Measurements from ENCODE around the gene FNDC10. TPM values are rescaled to one million over a fixed set of nuclear protein-coding genes. Genes with fewer than 3 reads are reported as not detected.

Gene FNDC10
- total RNA-seq, 1 experiment from 2014 or later, result 15.6 TPM

DNA sequence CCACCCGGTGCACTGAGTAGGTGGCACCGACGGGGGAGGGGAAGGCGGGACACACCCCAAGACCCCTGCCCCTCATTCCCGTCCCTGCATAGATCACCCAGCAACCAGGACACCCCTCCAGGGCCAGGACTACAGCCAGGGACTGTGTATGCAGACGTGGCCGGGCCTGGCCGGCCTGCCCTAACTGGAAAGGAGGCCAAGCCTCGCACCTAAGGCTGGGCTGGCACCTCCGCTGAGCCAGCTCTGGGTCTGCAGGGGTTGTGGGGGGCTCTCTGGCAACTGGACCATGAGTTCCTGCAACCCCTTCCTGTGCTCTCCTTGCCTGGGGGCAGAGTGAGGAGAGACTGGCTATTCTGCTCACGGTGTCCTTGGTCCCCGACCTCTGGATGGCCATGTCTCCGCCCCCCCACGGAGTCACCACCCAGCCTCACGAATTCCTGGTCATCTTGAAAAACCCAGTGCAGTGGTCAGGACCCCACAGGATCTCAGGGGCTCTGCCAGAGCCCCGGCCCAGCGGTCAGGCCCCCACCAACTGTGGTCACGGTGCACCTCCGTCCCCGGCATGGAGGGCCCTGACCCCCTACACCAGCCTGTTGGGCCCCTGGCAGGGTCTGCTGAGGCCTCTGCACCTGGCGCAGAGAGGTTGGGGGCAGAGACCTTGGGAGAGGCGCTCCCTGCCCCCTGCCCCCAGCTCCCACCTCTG, 1.1 kb upstream of the FNDC10 start:
- no peak overlapping the region for H3K27ac Mint-ChIP-seq (ENCODE audit: unreplicated experiment)
- Histone ChIP-seq H3K4me1 (no peaks in the 10 kb centered on the region; the same call in 1 of the 2 replicates), H3K9me3 (no peaks in the 10 kb centered on the region), H3K4me3 (ENCODE audit: low read depth, low read length) (peak overlapping the region; percentile 64), H3K36me3 (ENCODE audit: control insufficient read depth, insufficient read depth, low read length) (no peaks in the 10 kb centered on the region), H3K27me3 (replicated peaks; ENCODE audit: control insufficient read depth, insufficient read depth, low read length) (no peaks in the 10 kb centered on the region)
- BruUV-seq (replicated peaks), result no TSS peak
- ChIA-PET POLR2A (no interaction called here), CTCF (no interaction called here)
- TF ChIP-seq, protein P1, sequence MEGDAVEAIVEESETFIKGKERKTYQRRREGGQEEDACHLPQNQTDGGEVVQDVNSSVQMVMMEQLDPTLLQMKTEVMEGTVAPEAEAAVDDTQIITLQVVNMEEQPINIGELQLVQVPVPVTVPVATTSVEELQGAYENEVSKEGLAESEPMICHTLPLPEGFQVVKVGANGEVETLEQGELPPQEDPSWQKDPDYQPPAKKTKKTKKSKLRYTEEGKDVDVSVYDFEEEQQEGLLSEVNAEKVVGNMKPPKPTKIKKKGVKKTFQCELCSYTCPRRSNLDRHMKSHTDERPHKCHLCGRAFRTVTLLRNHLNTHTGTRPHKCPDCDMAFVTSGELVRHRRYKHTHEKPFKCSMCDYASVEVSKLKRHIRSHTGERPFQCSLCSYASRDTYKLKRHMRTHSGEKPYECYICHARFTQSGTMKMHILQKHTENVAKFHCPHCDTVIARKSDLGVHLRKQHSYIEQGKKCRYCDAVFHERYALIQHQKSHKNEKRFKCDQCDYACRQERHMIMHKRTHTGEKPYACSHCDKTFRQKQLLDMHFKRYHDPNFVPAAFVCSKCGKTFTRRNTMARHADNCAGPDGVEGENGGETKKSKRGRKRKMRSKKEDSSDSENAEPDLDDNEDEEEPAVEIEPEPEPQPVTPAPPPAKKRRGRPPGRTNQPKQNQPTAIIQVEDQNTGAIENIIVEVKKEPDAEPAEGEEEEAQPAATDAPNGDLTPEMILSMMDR (IDR thresholded peaks at IDR 0.05; ENCODE audit: insufficient read depth in 1 of 2, low read depth in 1 of 2, low read length in 1 of 2, severe bottlenecking in 1 of 2, unreplicated experiment in 1 of 2), result no peak
- H3K9me3 Mint-ChIP-seq (ENCODE audit: unreplicated experiment), result no peaks in the 10 kb centered on the region
- no peak for DNase-seq
- intact Hi-C loops (cut with micrococcal nuclease; ENCODE audit: unreplicated experiment), result no loop called here
- H3K36me3 Mint-ChIP-seq (ENCODE audit: insufficient read depth, unreplicated experiment), result no peaks in the 10 kb centered on the region
- H3K27me3 Mint-ChIP-seq (ENCODE audit: insufficient read depth, unreplicated experiment), result no peaks in the 10 kb centered on the region
- H3K4me1 Mint-ChIP-seq (ENCODE audit: low read depth, unreplicated experiment), result no peaks in the 10 kb centered on the region
- peak overlapping the region; percentile 67 for H3K4me3 Mint-ChIP-seq (ENCODE audit: unreplicated experiment)

DNA sequence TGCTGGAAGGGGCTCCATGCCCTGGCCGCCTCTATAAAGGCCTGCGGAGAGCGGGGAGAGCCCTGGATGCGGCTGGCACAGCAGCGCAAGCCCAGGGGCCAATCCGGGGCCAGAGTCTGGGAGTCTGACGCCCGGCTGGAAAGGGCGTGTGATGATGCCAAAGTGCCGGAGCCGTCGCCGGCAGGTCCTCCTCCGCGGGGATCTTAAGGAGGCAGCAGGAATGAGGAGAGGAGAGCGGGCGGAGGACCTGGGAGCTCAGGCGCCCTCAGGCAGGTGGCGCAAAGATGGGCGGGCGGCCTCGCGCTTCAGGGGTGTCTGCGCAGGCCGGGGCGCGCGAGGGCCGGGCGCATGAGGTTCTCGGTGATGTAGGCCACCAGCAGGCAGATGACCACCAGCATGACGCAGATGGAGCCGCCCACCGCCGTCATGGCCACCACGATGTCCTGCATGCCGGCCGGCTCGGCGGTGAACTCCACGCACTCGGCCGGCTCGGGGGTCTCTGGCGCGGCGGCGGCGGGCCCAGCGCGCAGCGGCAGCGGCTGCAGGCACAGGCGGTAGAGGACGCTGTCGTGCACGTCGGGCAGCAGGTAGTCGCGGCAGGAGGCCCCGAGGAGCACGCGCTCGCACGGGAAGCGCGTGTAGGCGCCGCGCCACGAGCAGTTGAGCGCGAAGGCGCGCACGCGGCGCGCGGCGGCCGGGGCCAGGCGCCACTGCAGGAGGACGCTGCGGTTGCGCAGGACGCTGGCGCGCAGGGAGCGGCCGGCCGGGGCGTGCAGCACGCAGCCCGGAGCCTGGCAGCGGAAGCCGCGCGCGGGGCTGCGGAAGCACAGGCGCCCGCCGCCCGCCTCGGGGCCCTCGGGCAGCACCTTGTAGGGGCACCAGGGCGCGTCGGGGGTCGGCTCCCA, 653 bp downstream of the FNDC10 start:
- POLR2A ChIA-PET, result no interaction called here
- no peak overlapping the region for H3K27ac Mint-ChIP-seq (ENCODE audit: unreplicated experiment)

DNA sequence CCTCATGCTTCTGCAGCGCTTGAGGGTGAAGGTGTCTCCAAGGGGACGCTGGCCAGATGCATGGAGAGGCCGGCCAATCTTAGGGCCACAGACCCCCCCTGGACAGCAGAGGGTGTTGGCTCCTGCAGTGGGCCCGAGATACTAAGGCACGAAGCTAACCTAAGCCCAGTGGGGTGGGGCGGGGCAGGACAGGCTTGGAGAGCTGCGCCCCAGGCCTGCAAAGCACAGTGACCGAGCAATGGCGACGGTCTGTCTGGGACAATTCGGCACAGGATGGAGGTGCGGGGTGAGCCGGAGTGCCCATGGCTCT, 1.3 kb downstream of the FNDC10 start:
- no peaks in the 10 kb centered on the region for H3K4me1 Mint-ChIP-seq (ENCODE audit: low read depth, unreplicated experiment)

More for the DNA sequence above, 653 bp downstream of the FNDC10 start:
- TF ChIP-seq, protein P1 (IDR thresholded peaks at IDR 0.05; ENCODE audit: insufficient read depth in 1 of 2, low read depth in 1 of 2, low read length in 1 of 2, severe bottlenecking in 1 of 2, unreplicated experiment in 1 of 2), result no peak
- Mint-ChIP-seq H3K4me3 (ENCODE audit: unreplicated experiment) (peak overlapping the region; percentile 76), H3K36me3 (ENCODE audit: insufficient read depth, unreplicated experiment) (no peaks in the 10 kb centered on the region), H3K27me3 (ENCODE audit: insufficient read depth, unreplicated experiment) (no peaks in the 10 kb centered on the region), H3K9me3 (ENCODE audit: unreplicated experiment) (no peaks in the 10 kb centered on the region), H3K4me1 (ENCODE audit: low read depth, unreplicated experiment) (no peaks in the 10 kb centered on the region)
- no TSS peak for BruUV-seq (replicated peaks)
- Histone ChIP-seq H3K4me3 (ENCODE audit: low read depth, low read length) (peak overlapping the region; percentile 37), H3K9me3 (no peaks in the 10 kb centered on the region), H3K4me1 (no peaks in the 10 kb centered on the region; the same call in 1 of the 2 replicates), H3K27me3 (replicated peaks; ENCODE audit: control insufficient read depth, insufficient read depth, low read length) (no peaks in the 10 kb centered on the region), H3K36me3 (ENCODE audit: control insufficient read depth, insufficient read depth, low read length) (no peaks in the 10 kb centered on the region)
- CTCF ChIA-PET, result no interaction called here
- intact Hi-C loops (cut with micrococcal nuclease; ENCODE audit: unreplicated experiment), result no loop called here
- DNase-seq, result peak in 1 of 2 experiments; percentile 37

More for the DNA sequence above, 1.3 kb downstream of the FNDC10 start:
- Mint-ChIP-seq H3K27ac (ENCODE audit: unreplicated experiment) (no peak overlapping the region), H3K36me3 (ENCODE audit: insufficient read depth, unreplicated experiment) (no peaks in the 10 kb centered on the region), H3K27me3 (ENCODE audit: insufficient read depth, unreplicated experiment) (no peaks in the 10 kb centered on the region), H3K4me3 (ENCODE audit: unreplicated experiment) (peak overlapping the region; percentile 76), H3K9me3 (ENCODE audit: unreplicated experiment) (no peaks in the 10 kb centered on the region)
- BruUV-seq (replicated peaks), result no TSS peak
- ChIA-PET CTCF (no interaction called here), POLR2A (no interaction called here)
- DNase-seq, result no peak
- no peaks in the 10 kb centered on the region for H3K36me3 ChIP-seq (ENCODE audit: control insufficient read depth, insufficient read depth, low read length)
- TF ChIP-seq, protein P1 (IDR thresholded peaks at IDR 0.05; ENCODE audit: insufficient read depth in 1 of 2, low read depth in 1 of 2, low read length in 1 of 2, severe bottlenecking in 1 of 2, unreplicated experiment in 1 of 2), result no peak
- no peaks in the 10 kb centered on the region for H3K9me3 ChIP-seq
- H3K4me1 ChIP-seq, result no peaks in the 10 kb centered on the region; the same call in 1 of the 2 replicates
- intact Hi-C loops (cut with micrococcal nuclease; ENCODE audit: unreplicated experiment), result no loop called here
- no peak overlapping the region for H3K4me3 ChIP-seq (ENCODE audit: low read depth, low read length)
- H3K27me3 ChIP-seq (replicated peaks; ENCODE audit: control insufficient read depth, insufficient read depth, low read length), result no peaks in the 10 kb centered on the region

All from Caco-2 (cell line).